ENCODE results near the gene ASNSD1. TPM values are rescaled to one million over a fixed set of nuclear protein-coding genes. Genes with fewer than 3 reads are reported as not detected.
A peak's percentile ranks its signal among the peaks of the same experiment; 100 is the strongest.

ASNSD1 gene
- total and polyA plus RNA-seq, 12 donors = 25.9 to 46.7 (median 30.8) TPM

GRCh38 chr2:189629531-189630453 lies 31.5 kb upstream of the ASNSD1 start:
- Histone ChIP-seq H3K4me3 (no peak overlapping the region), H3K9me3 (no peaks in the 10 kb centered on the region), H3K36me3 (no peaks in the 10 kb centered on the region), H3K4me1 (peaks cover 0 to 8% (median 0%) of the 10 kb centered on the region in 9 donors), H3K27ac (peak overlapping the region in 4 of 10 donors; percentile 31 to 59 (median 37)), H3K27me3 (no peaks in the 10 kb centered on the region)
- intact Hi-C loops (cut with DNase I) = loop anchor here in 9 of 10 donors (2.0 to 10.0 kb wide), 5 partner anchors 47 to 175 kb away; partner anchors contain the start of gene SLC40A1 (in 3 of the 9)
- TF ChIP-seq CTCF (IDR thresholded peaks at IDR 0.05) = no peak
- ATAC-seq (peak in 4 of 8 donors; percentile 37 to 72 (median 44)), DNase-seq (no peak)
- 57 to 67% methylated on average over 10 of the region's 10 CpGs for WGBS, 2 donors

- no peaks in the 10 kb centered on the region for H3K27me3 ChIP-seq
- ATAC-seq (no peak), DNase-seq (no peak)
- no peaks in the 10 kb centered on the region for H3K36me3 ChIP-seq
- intact Hi-C loops (cut with DNase I) = loop anchor here in 9 of 10 donors (2.0 to 10.0 kb wide), 5 partner anchors 50 to 177 kb away; partner anchors contain the start of gene SLC40A1 (in 1 of the 9)
- H3K4me3 ChIP-seq = no peak overlapping the region
- H3K27ac ChIP-seq = no peak overlapping the region
- WGBS, 2 donors = 89 to 93% methylated on average over 4 of the region's 4 CpGs
- TF ChIP-seq CTCF (IDR thresholded peaks at IDR 0.05) = no peak
- peaks cover 0 to 8% (median 0%) of the 10 kb centered on the region in 9 donors for H3K4me1 ChIP-seq
- H3K9me3 ChIP-seq = no peaks in the 10 kb centered on the region
Observed at GRCh38 chr2:189631849-189632248, 29.4 kb upstream of the ASNSD1 start.

GRCh38 chr2:189633392-189633811 lies 27.9 kb upstream of the ASNSD1 start:
- H3K4me1 ChIP-seq = peaks cover 0 to 8% (median 0%) of the 10 kb centered on the region in 9 donors
- no peaks in the 10 kb centered on the region for H3K36me3 ChIP-seq
- ATAC-seq (peak in 2 of 8 donors; percentile 13 to 54), DNase-seq (peak in 1 of 2 donors; percentile 19)
- H3K9me3 ChIP-seq = no peaks in the 10 kb centered on the region
- no peaks in the 10 kb centered on the region for H3K27me3 ChIP-seq
- H3K27ac ChIP-seq = no peak overlapping the region
- 84 to 86% methylated on average over 5 of the region's 5 CpGs for WGBS, 2 donors
- peak; percentile 10 to 65 (median 54) for TF ChIP-seq CTCF (IDR thresholded peaks at IDR 0.05)
- intact Hi-C loops (cut with DNase I) = loop anchor here in 9 of 10 donors (2.0 to 10.0 kb wide), 5 partner anchors 51 to 179 kb away; partner anchors contain the start of gene SLC40A1 (in 1 of the 9)
- H3K4me3 ChIP-seq = no peak overlapping the region

GRCh38 chr2:189635353-189635752 lies 25.9 kb upstream of the ASNSD1 start:
- no peak for DNase-seq
- no peak for TF ChIP-seq CTCF (IDR thresholded peaks at IDR 0.05)
- ATAC-seq = no peak
- H3K27ac ChIP-seq = no peak overlapping the region
- intact Hi-C loops (cut with DNase I) = loop anchor here in 4 of 10 donors (10.0 kb wide), 2 partner anchors 171 to 181 kb away; no protein-coding TSS in a partner anchor
- no peak overlapping the region for H3K4me3 ChIP-seq
- H3K27me3 ChIP-seq = no peaks in the 10 kb centered on the region
- H3K4me1 ChIP-seq = no peaks in the 10 kb centered on the region
- H3K9me3 ChIP-seq = no peaks in the 10 kb centered on the region
- H3K36me3 ChIP-seq = no peaks in the 10 kb centered on the region
- 70 to 74% methylated on average over 2 of the region's 2 CpGs for WGBS, 2 donors
